Central memory CD8-positive, alpha-beta T cell (primary cell): Measurements from ENCODE around the gene SLC1A2.

Experiments
- ATAC-seq: fragments of 150-1000 bp; cut with Tn5 transposase; replicated peaks from 2 replicates; pipeline ENCODE4 v1.10.0; 2022; ENCODE audit warnings: mild to moderate bottlenecking, moderate FRiP score, moderate number of reproducible peaks; ENCODE audit not compliant: poor library complexity, severe bottlenecking; ENCODE audit errors: extremely low read depth
- DNase-seq, 2 donors: peaks; one replicate each; pipeline ENCODE4 v3.0.0; 2021; ENCODE audit warnings: low spot score in 2 of 2
- H3K27ac Mint-ChIP-seq: one replicate; pipeline ENCODE4 v1.8.0; 2022; ENCODE audit warnings: low read depth, mild to moderate bottlenecking, moderate library complexity, mixed read lengths
- H3K27me3 Mint-ChIP-seq: one replicate; pipeline ENCODE4 v1.8.0; 2022; ENCODE audit warnings: mixed read lengths
- H3K36me3 Mint-ChIP-seq: one replicate; pipeline ENCODE4 v1.8.0; 2022; ENCODE audit warnings: mild to moderate bottlenecking, moderate library complexity, mixed read lengths; ENCODE audit not compliant: insufficient read depth
- H3K4me1 Mint-ChIP-seq: one replicate; pipeline ENCODE4 v1.8.0; 2022; ENCODE audit warnings: mixed read lengths
- H3K4me3 Mint-ChIP-seq: one replicate; pipeline ENCODE4 v1.8.0; 2022; ENCODE audit warnings: mild to moderate bottlenecking, moderate library complexity, mixed read lengths
- H3K9me3 Mint-ChIP-seq: one replicate; pipeline ENCODE4 v1.8.0; 2022; ENCODE audit warnings: mixed read lengths

SLC1A2 gene

DNA sequence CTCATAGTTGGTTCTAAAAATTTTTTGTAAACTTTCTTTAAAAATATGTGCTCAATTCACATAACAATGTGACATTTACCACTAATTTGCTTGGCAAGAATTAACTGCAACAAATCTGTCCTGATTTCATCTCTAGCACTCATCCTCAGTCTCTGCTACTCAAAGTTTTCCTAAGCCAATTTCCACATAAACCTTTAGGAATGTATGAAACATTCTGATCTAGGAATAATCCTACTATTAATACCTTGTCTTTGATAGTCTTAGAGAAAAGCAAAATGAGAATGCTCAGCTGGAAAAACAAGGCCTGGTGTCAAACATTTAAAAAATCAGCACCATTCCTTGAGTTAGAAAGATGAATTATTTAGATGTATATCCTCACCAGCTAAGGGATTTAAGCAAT lies 166.1 kb downstream of the SLC1A2 start:
- H3K4me1 Mint-ChIP-seq: peaks cover 31% of the 10 kb centered on the region
- H3K9me3 Mint-ChIP-seq: no peaks in the 10 kb centered on the region
- DNase-seq: no peak
- H3K36me3 Mint-ChIP-seq: peaks cover 1% of the 10 kb centered on the region
- H3K27me3 Mint-ChIP-seq: no peaks in the 10 kb centered on the region
- H3K4me3 Mint-ChIP-seq: no peak overlapping the region
- no peak overlapping the region for H3K27ac Mint-ChIP-seq
- ATAC-seq: no peak

DNA sequence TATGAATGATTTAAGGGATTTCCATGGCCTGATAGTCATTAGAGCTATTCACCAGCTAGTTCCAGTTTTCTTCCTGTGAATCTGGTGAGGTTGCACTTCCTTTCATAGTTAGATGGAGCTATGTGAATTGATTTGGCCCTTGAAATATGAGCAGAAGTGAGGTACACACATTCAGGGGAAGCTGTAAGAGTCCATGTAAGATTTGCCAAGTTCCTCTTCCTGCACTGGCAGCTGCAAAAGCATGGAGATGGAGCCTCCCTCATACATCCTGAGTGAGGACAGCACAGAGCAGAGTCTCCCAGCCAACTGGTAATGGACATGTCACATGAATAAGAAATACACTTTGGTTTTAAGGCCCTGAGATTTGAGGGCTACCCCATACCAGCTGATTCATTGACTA lies 168.7 kb downstream of the SLC1A2 start:
- DNase-seq (no peak), ATAC-seq (no peak)
- Mint-ChIP-seq H3K27me3 (no peaks in the 10 kb centered on the region), H3K27ac (no peak overlapping the region), H3K4me3 (no peak overlapping the region), H3K9me3 (no peaks in the 10 kb centered on the region), H3K4me1 (peaks cover 40% of the 10 kb centered on the region), H3K36me3 (peaks cover 13% of the 10 kb centered on the region)

DNA sequence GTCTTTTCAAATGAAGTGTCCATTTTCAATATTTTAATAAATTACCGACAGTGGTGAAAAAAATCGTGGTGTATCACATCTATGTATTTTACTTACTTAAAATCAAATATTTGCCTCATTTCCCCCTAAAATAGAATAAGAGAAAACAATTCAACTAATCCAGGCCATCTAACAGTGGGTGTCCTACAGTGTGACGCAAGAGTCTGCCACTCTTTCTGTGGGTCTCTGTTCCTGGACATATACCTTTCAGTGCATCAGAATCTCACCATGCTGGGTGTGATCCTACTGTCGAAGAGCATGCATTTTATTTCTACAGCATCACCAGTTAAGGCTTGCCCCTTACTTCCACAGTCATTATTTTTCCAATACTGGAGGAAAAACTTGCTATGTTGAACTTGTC lies 169.2 kb downstream of the SLC1A2 start:
- ATAC-seq (no peak), DNase-seq (no peak)
- H3K27me3 Mint-ChIP-seq: no peaks in the 10 kb centered on the region
- no peak overlapping the region for H3K27ac Mint-ChIP-seq
- H3K4me3 Mint-ChIP-seq: no peak overlapping the region
- peaks cover 13% of the 10 kb centered on the region for H3K36me3 Mint-ChIP-seq
- H3K4me1 Mint-ChIP-seq: peaks cover 40% of the 10 kb centered on the region
- no peaks in the 10 kb centered on the region for H3K9me3 Mint-ChIP-seq

DNA sequence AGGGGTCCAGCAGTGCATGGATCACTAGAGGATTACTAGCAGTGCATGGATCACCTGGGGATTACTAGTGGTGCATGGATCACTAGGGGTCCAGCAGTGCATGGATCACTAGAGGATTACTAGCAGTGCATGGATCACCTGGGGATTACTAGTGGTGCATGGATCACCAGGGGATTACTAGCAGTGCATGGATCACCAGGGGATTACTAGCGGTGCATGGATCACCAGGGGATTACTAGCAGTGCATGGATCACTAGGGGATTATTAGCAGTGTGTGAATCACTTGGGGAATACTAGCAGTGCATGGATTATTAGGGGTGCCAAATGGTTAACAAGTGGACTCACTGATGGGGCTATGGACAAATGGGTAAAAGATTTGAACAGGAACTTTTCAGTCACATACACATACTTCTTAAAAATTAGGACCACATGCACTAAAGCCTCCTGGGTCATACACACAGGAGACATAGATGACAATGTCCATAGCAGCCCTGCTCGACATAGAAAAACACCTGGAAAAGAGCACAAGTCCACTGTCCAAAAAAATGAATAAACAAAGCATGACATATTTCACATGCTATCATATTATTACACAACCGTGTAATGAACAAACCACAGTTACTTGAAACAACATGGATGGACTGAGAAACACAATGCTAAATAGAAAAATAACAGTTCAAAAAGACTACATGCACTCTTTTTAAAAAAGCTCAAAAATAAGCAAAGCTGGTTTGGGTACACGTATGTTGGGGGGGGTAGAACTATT lies 170.6 kb downstream of the SLC1A2 start:
- H3K4me3 Mint-ChIP-seq: peak overlapping the region; percentile 59
- DNase-seq: no peak
- H3K27me3 Mint-ChIP-seq: no peaks in the 10 kb centered on the region
- H3K4me1 Mint-ChIP-seq: peaks cover 48% of the 10 kb centered on the region
- H3K27ac Mint-ChIP-seq: peak overlapping the region; percentile 98
- ATAC-seq: no peak
- H3K9me3 Mint-ChIP-seq: no peaks in the 10 kb centered on the region
- peaks cover 13% of the 10 kb centered on the region for H3K36me3 Mint-ChIP-seq

DNA sequence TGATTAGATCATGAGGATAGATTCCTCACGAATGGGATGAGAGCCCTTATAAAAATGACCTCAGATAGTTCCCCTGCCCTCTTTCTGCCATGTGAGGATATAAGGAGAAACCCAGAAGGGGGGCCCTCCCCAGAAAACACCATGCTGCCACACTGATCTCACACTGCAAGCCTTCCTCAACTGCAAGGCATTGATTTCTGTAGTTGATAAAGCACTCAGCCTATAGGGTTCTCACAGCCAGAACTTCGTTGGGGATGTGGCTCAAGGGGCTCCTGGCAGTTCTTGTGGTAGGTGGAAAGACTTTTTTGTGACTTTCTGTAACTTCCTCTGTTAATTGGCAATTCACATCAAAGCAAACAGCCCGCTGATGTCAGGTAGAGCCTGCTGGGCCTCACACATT lies 171.5 kb downstream of the SLC1A2 start:
- H3K4me1 Mint-ChIP-seq: peaks cover 53% of the 10 kb centered on the region
- H3K27me3 Mint-ChIP-seq: no peaks in the 10 kb centered on the region
- ATAC-seq: peak; percentile 63
- DNase-seq: peak; percentile 22 to 60
- H3K4me3 Mint-ChIP-seq: peak overlapping the region; percentile 59
- H3K27ac Mint-ChIP-seq: peak overlapping the region; percentile 98
- H3K36me3 Mint-ChIP-seq: peaks cover 13% of the 10 kb centered on the region
- H3K9me3 Mint-ChIP-seq: no peaks in the 10 kb centered on the region

DNA sequence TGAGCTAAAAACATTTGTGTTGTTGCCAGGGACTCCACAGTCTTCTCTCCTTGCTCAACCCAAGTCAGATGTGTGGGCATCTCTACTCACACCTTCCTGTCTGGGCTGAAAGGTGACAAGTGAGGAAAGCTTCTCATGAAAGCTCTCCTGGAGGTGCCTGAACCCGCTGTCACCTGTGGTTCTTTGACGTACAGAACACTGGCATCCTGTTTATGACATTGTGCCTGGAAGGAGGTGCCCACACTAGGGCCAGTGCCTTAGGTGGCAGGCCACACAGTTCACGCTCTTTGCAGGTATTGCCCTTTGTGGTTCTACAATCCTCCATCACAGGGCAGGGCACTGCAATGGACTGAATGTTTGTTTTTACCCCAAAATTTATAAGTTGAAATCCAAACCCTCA lies 171.9 kb downstream of the SLC1A2 start:
- no peaks in the 10 kb centered on the region for H3K9me3 Mint-ChIP-seq
- ATAC-seq: peak; percentile 92
- peak overlapping the region; percentile 59 for H3K4me3 Mint-ChIP-seq
- peak; percentile 69 to 89 for DNase-seq
- H3K27me3 Mint-ChIP-seq: no peaks in the 10 kb centered on the region
- peaks cover 58% of the 10 kb centered on the region for H3K4me1 Mint-ChIP-seq
- peaks cover 13% of the 10 kb centered on the region for H3K36me3 Mint-ChIP-seq
- peak overlapping the region; percentile 98 for H3K27ac Mint-ChIP-seq

DNA sequence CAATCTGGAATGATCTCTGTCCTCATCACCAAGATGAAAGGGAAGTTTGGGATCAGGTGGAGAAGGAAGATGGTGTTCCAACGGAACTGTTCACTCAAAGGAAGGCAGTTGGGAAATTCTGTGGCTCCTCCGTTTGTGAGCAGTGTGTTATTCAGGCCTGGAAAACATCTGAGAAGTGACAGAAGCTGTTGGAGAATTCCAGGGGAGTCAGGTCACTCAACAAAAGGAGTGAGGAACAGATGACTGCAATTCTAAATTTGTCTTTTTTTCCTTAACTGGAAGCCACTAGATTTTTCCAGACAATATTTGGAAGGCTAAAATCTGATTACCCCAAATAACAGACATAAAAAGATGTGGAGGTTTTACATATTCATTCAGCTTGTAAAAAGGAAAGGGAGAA lies 172.6 kb downstream of the SLC1A2 start:
- no peak for ATAC-seq

DNA sequence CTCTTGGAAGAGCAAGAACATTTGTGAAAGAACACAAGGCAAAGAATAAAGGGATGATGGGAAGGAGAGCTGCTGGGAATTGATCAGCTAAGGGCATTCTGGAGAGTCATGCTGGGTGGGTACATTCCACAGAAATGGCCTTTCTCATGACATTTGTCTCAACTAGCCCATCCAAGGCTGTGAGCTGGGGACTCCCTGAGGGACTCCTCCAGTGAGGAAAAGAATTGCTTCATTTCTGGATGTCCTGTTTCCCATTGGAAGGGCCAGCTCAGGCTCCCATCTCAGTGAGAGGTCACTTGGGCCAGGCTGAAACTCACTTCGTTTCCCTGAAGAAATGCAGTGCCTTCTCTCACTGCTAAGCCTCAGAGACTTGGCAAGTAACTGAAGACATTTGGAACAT lies 173.6 kb downstream of the SLC1A2 start:
- Mint-ChIP-seq H3K4me1 (peaks cover 70% of the 10 kb centered on the region), H3K9me3 (no peaks in the 10 kb centered on the region), H3K27ac (peak overlapping the region; percentile 98), H3K36me3 (peaks cover 15% of the 10 kb centered on the region), H3K4me3 (no peak overlapping the region), H3K27me3 (no peaks in the 10 kb centered on the region)
- DNase-seq (no peak), ATAC-seq (no peak)

More for the DNA sequence above, 172.6 kb downstream of the SLC1A2 start:
- Mint-ChIP-seq H3K9me3 (no peaks in the 10 kb centered on the region), H3K4me3 (peak overlapping the region; percentile 59), H3K27me3 (no peaks in the 10 kb centered on the region), H3K4me1 (peaks cover 63% of the 10 kb centered on the region), H3K27ac (peak overlapping the region; percentile 98), H3K36me3 (peaks cover 15% of the 10 kb centered on the region)
- DNase-seq: no peak

DNA sequence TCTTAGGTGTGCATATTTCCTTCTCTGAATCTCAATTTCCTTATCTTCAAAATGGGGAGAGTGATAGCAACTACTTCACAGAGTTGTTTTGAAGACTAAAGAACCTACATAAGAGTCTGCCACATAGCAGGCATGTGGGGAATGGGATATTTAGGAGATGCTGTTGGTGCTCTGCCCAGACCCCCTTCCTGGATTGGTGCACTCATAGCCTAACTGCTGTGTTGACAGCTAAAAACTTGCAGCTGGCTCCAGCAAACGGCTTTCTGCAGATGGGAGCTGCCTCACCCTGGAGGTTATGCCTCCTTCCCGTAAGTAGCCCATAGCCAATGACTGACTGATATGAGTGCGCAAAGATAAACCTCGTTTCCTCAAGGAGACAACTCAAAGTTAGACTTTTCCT lies 174.3 kb downstream of the SLC1A2 start:
- Mint-ChIP-seq H3K36me3 (peaks cover 16% of the 10 kb centered on the region), H3K4me1 (peaks cover 70% of the 10 kb centered on the region), H3K4me3 (no peak overlapping the region), H3K9me3 (no peaks in the 10 kb centered on the region), H3K27me3 (no peaks in the 10 kb centered on the region), H3K27ac (peak overlapping the region; percentile 98)
- DNase-seq (no peak), ATAC-seq (no peak)

DNA sequence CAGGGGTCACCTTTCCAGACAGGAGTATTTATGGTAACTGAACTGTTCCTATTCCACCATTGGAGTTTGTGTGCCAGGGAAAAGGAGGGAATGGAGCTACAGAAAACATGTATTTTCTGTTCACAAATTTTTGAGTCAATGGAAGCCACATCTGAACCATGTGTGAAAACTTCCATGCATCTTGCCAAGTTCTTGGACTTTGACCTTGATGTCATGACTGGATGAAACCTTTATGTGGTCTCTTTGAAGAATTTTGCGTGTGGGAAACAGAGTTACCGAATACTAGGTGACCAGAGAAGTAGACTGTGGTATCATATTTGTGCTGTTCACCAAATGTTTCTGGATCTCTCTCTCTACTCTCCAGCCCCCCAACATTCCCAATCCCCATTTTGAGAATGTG lies 175.6 kb downstream of the SLC1A2 start:
- Mint-ChIP-seq H3K27ac (no peak overlapping the region), H3K4me1 (peaks cover 68% of the 10 kb centered on the region), H3K36me3 (peaks cover 18% of the 10 kb centered on the region), H3K9me3 (no peaks in the 10 kb centered on the region), H3K27me3 (no peaks in the 10 kb centered on the region), H3K4me3 (no peak overlapping the region)
- ATAC-seq (no peak), DNase-seq (no peak)

DNA sequence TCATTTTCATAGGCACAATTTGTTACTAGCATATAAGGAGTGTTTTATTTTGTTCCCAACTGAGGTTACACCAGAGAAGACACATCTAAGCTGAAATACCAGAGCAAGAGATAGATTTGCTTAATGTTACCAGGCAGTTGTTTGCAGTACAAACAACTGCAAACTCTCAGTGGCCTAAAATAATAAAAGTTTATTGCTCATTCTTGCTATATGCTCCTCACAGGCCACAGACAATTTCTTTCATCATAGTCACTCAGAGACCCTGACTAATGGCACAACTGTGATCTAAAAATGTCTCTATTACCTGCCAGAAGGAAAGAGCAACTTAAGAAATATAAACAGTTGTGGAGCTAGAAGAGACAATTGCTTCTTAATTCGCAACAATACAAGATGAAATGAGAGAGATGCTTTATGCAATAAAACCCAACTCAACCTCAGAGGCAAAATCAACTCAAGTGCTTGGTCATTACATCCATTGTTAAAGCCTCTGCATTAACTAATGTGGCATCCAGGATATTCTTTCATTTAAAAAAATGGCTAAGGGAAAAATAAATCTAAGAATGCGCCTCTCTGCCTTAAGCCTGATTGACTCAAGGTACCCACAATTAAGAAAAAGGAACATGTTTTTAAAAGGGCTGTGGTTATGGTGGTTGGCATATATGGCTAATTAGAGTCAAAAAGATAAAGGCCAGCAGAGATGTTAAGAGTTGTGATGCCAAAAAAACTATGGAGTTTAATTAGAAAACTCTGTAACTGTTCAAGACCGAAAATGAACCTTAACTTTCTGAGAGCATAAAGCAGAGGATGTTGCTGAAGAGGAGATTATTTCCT lies 176.7 kb downstream of the SLC1A2 start:
- peak overlapping the region; percentile 23 for H3K4me3 Mint-ChIP-seq
- ATAC-seq (no peak), DNase-seq (no peak)
- peaks cover 73% of the 10 kb centered on the region for H3K4me1 Mint-ChIP-seq
- peak overlapping the region; percentile 93 for H3K27ac Mint-ChIP-seq
- no peaks in the 10 kb centered on the region for H3K9me3 Mint-ChIP-seq
- peaks cover 14% of the 10 kb centered on the region for H3K36me3 Mint-ChIP-seq
- H3K27me3 Mint-ChIP-seq: no peaks in the 10 kb centered on the region

DNA sequence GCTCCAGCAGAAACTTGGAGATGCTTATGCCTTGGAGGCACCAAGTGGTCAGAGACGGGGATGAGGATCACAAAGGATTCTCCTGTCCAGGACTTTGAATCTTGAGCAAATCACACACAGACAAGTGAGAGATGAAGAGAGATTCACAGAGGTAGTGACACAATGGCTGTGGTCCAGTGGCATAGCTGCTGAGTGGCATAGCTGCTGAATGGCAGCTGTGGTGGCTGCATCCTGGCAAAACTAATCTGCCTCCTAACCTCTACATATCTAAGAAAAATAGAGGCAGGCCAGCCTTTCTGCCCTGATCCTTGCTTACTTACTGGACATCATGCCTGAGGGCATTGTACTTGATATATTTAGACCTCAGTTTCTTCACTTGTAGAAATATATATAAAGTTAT lies 177.8 kb downstream of the SLC1A2 start:
- H3K9me3 Mint-ChIP-seq: no peaks in the 10 kb centered on the region
- no peak overlapping the region for H3K27ac Mint-ChIP-seq
- H3K4me1 Mint-ChIP-seq: peaks cover 73% of the 10 kb centered on the region
- no peak for DNase-seq
- no peak for ATAC-seq
- H3K36me3 Mint-ChIP-seq: peaks cover 7% of the 10 kb centered on the region
- no peak overlapping the region for H3K4me3 Mint-ChIP-seq
- no peaks in the 10 kb centered on the region for H3K27me3 Mint-ChIP-seq

DNA sequence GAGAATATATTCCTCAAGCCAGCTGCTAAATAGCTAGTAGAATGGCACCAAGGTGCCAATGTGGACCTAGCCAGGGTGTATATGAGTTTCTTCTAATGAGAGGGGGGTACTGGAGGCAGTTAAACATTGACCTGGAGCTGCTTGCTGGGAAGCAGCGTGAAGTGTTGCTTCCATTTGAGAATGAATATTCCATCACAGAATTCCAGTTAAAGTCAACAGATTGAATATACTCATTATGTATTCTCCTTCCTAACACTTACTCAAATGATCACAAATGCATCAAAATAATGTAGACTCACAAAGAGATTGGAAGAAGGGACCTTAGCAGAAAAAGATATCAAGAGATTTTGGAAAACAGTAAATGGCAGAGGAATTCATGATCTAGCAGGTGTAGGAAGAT lies 178.3 kb downstream of the SLC1A2 start:
- Mint-ChIP-seq H3K9me3 (no peaks in the 10 kb centered on the region), H3K4me3 (no peak overlapping the region), H3K4me1 (peaks cover 73% of the 10 kb centered on the region), H3K27me3 (no peaks in the 10 kb centered on the region), H3K36me3 (peaks cover 8% of the 10 kb centered on the region), H3K27ac (no peak overlapping the region)
- no peak for DNase-seq
- no peak for ATAC-seq
